Measurements from ENCODE around the gene STXBP6. TPM values are rescaled to one million over a fixed set of nuclear protein-coding genes. Genes with fewer than 3 reads are reported as not detected.

The STXBP6 gene
- polyA plus RNA-seq, 1 donor (not counting 4 experiments of a cell fraction or from before 2014, with no cell fraction given), result 1.4 TPM

DNA sequence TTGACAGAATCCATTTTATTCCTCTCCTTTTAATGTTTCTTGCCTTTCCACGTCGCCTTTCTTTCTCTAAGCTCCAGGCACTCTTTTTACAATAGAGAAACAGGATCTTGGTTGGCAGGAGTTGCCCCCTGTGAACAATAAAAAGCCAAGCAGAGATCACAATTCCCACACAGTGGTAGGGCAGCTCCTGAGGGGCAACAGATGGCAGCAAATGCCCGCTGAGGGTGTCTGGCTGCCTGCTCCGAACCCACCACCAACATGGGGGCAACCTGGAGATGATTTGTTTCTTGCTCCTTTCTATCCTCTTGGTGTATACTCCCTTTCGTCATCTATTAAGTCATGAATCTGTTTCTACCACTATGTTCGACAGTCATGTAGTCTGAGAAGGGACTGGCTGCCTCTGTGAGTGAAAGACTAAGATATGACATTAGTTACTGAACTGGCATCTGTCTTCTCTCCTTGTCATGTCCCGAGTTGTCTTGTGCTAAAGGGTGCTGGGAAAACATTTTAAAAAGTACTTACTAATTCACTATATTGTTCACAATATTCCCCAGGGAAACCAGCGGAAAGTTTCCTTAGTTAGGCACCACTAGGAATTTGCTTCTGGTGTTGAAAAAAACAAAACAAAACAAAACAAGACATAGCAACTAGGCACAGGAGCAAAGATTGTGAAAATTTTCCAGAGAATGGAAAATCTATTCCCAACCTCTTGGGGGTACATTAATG lies 170.1 kb downstream of the STXBP6 start:
- Histone ChIP-seq H3K9ac (ENCODE audit: control insufficient read depth, extremely low read depth, insufficient read depth, low read length) (no peak overlapping the region), H3K27ac (ENCODE audit: control insufficient read depth, insufficient read depth, low read length) (no peak overlapping the region), H4K20me1 (ENCODE audit: control insufficient read depth, extremely low read depth, insufficient read depth, low read length) (no peaks in the 10 kb centered on the region)

DNA sequence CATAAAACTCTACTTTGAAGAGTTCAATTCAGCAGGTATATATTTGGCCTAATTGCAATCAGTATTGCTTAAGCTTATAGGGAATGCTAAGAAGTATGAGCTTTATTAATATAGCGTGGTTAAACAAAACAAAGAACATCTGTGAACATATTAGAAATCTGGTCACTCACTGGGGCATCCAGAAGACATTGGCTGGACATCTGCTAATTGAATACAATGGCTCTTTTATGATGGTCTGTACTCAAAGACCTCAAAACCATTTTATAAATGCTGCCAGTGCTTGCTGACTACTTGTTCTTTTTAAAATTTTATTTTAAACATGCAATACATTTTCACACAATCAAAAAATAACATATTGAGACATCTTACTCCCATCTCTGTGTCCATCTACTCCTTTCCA lies 173.0 kb downstream of the STXBP6 start:
- dilution Hi-C loops (cut with MboI; ENCODE audit: extremely low pct_ligation_motif_present, low sequenced_read_pairs), result no loop called here

More for the DNA sequence above, 170.1 kb downstream of the STXBP6 start:
- dilution Hi-C loops (cut with MboI; ENCODE audit: extremely low pct_ligation_motif_present, low sequenced_read_pairs), result no loop called here
- Histone ChIP-seq H2AFZ (ENCODE audit: control insufficient read depth, low read length) (no peak overlapping the region), H3K4me2 (ENCODE audit: control insufficient read depth, extremely low read depth, insufficient read depth, low read depth, low read length) (no peak overlapping the region), H3K9me1 (ENCODE audit: control insufficient read depth, extremely low read depth, insufficient read depth, low read length) (no peaks in the 10 kb centered on the region), H3K4me1 (ENCODE audit: control insufficient read depth, extremely low read depth, insufficient read depth, low read length) (no peaks in the 10 kb centered on the region), H3K79me2 (ENCODE audit: control insufficient read depth, insufficient read depth, low read length) (no peaks in the 10 kb centered on the region), H3K36me3 (ENCODE audit: control insufficient read depth in 2 of 2, extremely low read depth in 1 of 2, insufficient read depth in 2 of 2, low read length in 2 of 2) (no peaks in the 10 kb centered on the region), H3K4me3 (ENCODE audit: control insufficient read depth in 2 of 3, extremely low read depth in 1 of 3, insufficient read depth in 2 of 3, low read depth in 1 of 3, low read length in 3 of 3) (no peak overlapping the region), H3K27me3 (ENCODE audit: control insufficient read depth, extremely low read depth, insufficient read depth, low read length) (no peaks in the 10 kb centered on the region), H3K9me3 (ENCODE audit: control insufficient read depth, low read depth, low read length) (no peaks in the 10 kb centered on the region)
- TF ChIP-seq CTCF (optimal IDR thresholded peaks at IDR 0.05 in 1 of 3, IDR thresholded peaks at IDR 0.05 in 1 of 3, conservative IDR thresholded peaks at IDR 0.05 in 1 of 3; ENCODE audit: extremely low read depth in 1 of 3, insufficient read depth in 2 of 3, low read length in 3 of 3), result no peak
- TF ChIP-seq EZH2 (IDR thresholded peaks at IDR 0.05; ENCODE audit: low read length), result no peak
- DNase-seq (ENCODE audit: low read depth, low spot score) (no peak), FAIRE-seq (no peak)

More for the DNA sequence above, 173.0 kb downstream of the STXBP6 start:
- H3K9me3 ChIP-seq (ENCODE audit: control insufficient read depth, low read depth, low read length), result no peaks in the 10 kb centered on the region
- no peak overlapping the region for H3K4me3 ChIP-seq (ENCODE audit: control insufficient read depth in 2 of 3, extremely low read depth in 1 of 3, insufficient read depth in 2 of 3, low read depth in 1 of 3, low read length in 3 of 3)
- FAIRE-seq, result no peak
- no peaks in the 10 kb centered on the region for H3K4me1 ChIP-seq (ENCODE audit: control insufficient read depth, extremely low read depth, insufficient read depth, low read length)
- no peaks in the 10 kb centered on the region for H3K36me3 ChIP-seq (ENCODE audit: control insufficient read depth in 2 of 2, extremely low read depth in 1 of 2, insufficient read depth in 2 of 2, low read length in 2 of 2)
- no peak overlapping the region for H3K27ac ChIP-seq (ENCODE audit: control insufficient read depth, insufficient read depth, low read length)
- no peak for TF ChIP-seq CTCF (optimal IDR thresholded peaks at IDR 0.05 in 1 of 3, IDR thresholded peaks at IDR 0.05 in 1 of 3, conservative IDR thresholded peaks at IDR 0.05 in 1 of 3; ENCODE audit: extremely low read depth in 1 of 3, insufficient read depth in 2 of 3, low read length in 3 of 3)
- TF ChIP-seq EZH2 (IDR thresholded peaks at IDR 0.05; ENCODE audit: low read length), result no peak
- no peak overlapping the region for H2AFZ ChIP-seq (ENCODE audit: control insufficient read depth, low read length)
- no peaks in the 10 kb centered on the region for H4K20me1 ChIP-seq (ENCODE audit: control insufficient read depth, extremely low read depth, insufficient read depth, low read length)
- H3K9ac ChIP-seq (ENCODE audit: control insufficient read depth, extremely low read depth, insufficient read depth, low read length), result no peak overlapping the region
- H3K9me1 ChIP-seq (ENCODE audit: control insufficient read depth, extremely low read depth, insufficient read depth, low read length), result no peaks in the 10 kb centered on the region
- no peak overlapping the region for H3K4me2 ChIP-seq (ENCODE audit: control insufficient read depth, extremely low read depth, insufficient read depth, low read depth, low read length)
- no peaks in the 10 kb centered on the region for H3K79me2 ChIP-seq (ENCODE audit: control insufficient read depth, insufficient read depth, low read length)
- no peak for DNase-seq (ENCODE audit: low read depth, low spot score)
- H3K27me3 ChIP-seq (ENCODE audit: control insufficient read depth, extremely low read depth, insufficient read depth, low read length), result no peaks in the 10 kb centered on the region
